Skeletal muscle satellite cell (primary cell): Measurements from ENCODE around the gene CROCC2.

Source experiments
- H3K27me3 ChIP-seq: 2 replicates; pipeline ENCODE4 v1.7.0; 2013; ENCODE audit warnings: low read length; ENCODE audit not compliant: control insufficient read depth, insufficient read depth
- H3K36me3 ChIP-seq: 2 replicates; pipeline ENCODE4 v1.7.0; 2013; ENCODE audit warnings: mild to moderate bottlenecking, control low read depth, low read length; ENCODE audit not compliant: insufficient read depth
- H3K4me1 ChIP-seq: 2 replicates; pipeline ENCODE4 v1.7.0; 2013; ENCODE audit warnings: low read length; ENCODE audit not compliant: control insufficient read depth, insufficient read depth
- H3K4me2 ChIP-seq: 2 replicates; pipeline ENCODE4 v1.7.0; 2013; ENCODE audit warnings: mild to moderate bottlenecking, low read length
- H3K4me3 ChIP-seq: 2 replicates; pipeline ENCODE4 v1.7.0; 2013; ENCODE audit warnings: low read length
- H3K9ac ChIP-seq: 2 replicates; pipeline ENCODE4 v1.7.0; 2013; ENCODE audit warnings: mild to moderate bottlenecking, low read depth, low read length, moderate library complexity
- H3K9me3 ChIP-seq: replicated peaks from 2 replicates; pipeline ENCODE4 v1.7.0; 2013; ENCODE audit warnings: mild to moderate bottlenecking, control low read depth, low read length

CROCC2 gene

GRCh38 chr2:240869956-240870875 lies 35.9 kb upstream of the CROCC2 start:
- Histone ChIP-seq H3K4me1 (peaks cover 6% of the 10 kb centered on the region), H3K9ac (no peak overlapping the region), H3K9me3 (no peaks in the 10 kb centered on the region)

GRCh38 chr2:240871071-240871958 lies 34.8 kb upstream of the CROCC2 start:
- peaks cover 6% of the 10 kb centered on the region for H3K4me1 ChIP-seq
- H3K9ac ChIP-seq, result no peak overlapping the region
- H3K4me2 ChIP-seq, result no peak overlapping the region
- H3K4me3 ChIP-seq, result no peak overlapping the region
- H3K27me3 ChIP-seq, result peaks cover 44% of the 10 kb centered on the region
- H3K36me3 ChIP-seq, result no peaks in the 10 kb centered on the region
- no peaks in the 10 kb centered on the region for H3K9me3 ChIP-seq

More at GRCh38 chr2:240869956-240870875, 35.9 kb upstream of the CROCC2 start:
- no peaks in the 10 kb centered on the region for H3K36me3 ChIP-seq
- no peak overlapping the region for H3K4me3 ChIP-seq
- no peak overlapping the region for H3K4me2 ChIP-seq
- peaks cover 50% of the 10 kb centered on the region for H3K27me3 ChIP-seq

- Histone ChIP-seq H3K27me3 (peaks cover 35% of the 10 kb centered on the region), H3K4me2 (no peak overlapping the region), H3K36me3 (no peaks in the 10 kb centered on the region), H3K4me3 (no peak overlapping the region), H3K9ac (no peak overlapping the region), H3K9me3 (no peaks in the 10 kb centered on the region), H3K4me1 (peaks cover 6% of the 10 kb centered on the region)
Measured at GRCh38 chr2:240872317-240873097, 33.6 kb upstream of the CROCC2 start.

DNA sequence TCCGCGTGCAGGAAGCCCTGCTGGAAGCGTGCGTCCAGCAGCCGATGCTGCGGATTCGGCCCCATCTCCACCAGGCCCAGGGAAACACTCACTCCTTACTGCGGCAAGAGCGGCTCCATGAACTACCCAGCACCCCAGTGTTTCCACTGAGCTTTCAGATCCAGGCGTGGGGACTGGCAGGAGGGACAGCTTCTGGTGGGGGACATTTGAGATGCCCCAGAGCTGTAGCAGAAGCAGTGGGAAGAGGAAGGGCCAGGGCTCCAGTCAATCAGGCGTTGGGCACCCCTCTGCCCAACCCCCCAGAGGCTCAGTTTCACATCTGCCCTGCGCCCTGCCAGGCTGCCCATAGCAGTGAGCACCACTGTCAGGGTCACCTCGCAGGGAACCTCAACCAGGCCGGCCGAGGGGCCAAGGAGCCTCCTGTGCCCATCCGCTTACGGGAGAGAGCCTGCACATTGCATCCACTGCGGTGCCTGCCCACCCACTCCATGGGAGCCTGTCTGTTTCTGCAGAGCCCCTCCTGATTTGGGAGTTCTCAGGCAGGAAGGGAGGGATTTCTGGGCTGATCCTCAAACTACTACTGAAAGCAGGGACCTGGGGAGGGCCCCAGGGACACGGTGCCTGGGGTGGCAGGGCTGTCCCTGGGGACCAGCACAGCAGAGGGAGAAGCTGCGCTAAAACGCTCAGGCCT lies 32.9 kb upstream of the CROCC2 start:
- Histone ChIP-seq H3K4me1 (peaks cover 6% of the 10 kb centered on the region), H3K9me3 (no peaks in the 10 kb centered on the region), H3K4me3 (no peak overlapping the region), H3K27me3 (peaks cover 31% of the 10 kb centered on the region), H3K9ac (no peak overlapping the region), H3K4me2 (no peak overlapping the region), H3K36me3 (no peaks in the 10 kb centered on the region)

GRCh38 chr2:240873805-240874714 lies 32.1 kb upstream of the CROCC2 start:
- no peak overlapping the region for H3K9ac ChIP-seq
- H3K27me3 ChIP-seq, result peaks cover 26% of the 10 kb centered on the region
- no peak overlapping the region for H3K4me2 ChIP-seq
- peaks cover 6% of the 10 kb centered on the region for H3K4me1 ChIP-seq
- no peak overlapping the region for H3K4me3 ChIP-seq
- no peaks in the 10 kb centered on the region for H3K36me3 ChIP-seq
- no peaks in the 10 kb centered on the region for H3K9me3 ChIP-seq

- H3K9ac ChIP-seq, result no peak overlapping the region
- H3K27me3 ChIP-seq, result peaks cover 26% of the 10 kb centered on the region
- no peaks in the 10 kb centered on the region for H3K36me3 ChIP-seq
- no peak overlapping the region for H3K4me3 ChIP-seq
- H3K9me3 ChIP-seq, result no peaks in the 10 kb centered on the region
- H3K4me1 ChIP-seq, result peaks cover 6% of the 10 kb centered on the region
- H3K4me2 ChIP-seq, result no peak overlapping the region
Measured at GRCh38 chr2:240874715-240875227, 31.4 kb upstream of the CROCC2 start.

GRCh38 chr2:240875228-240876034 lies 30.7 kb upstream of the CROCC2 start:
- H3K36me3 ChIP-seq, result no peaks in the 10 kb centered on the region
- H3K4me2 ChIP-seq, result no peak overlapping the region
- H3K27me3 ChIP-seq, result peaks cover 26% of the 10 kb centered on the region
- no peaks in the 10 kb centered on the region for H3K9me3 ChIP-seq
- H3K4me3 ChIP-seq, result no peak overlapping the region
- H3K4me1 ChIP-seq, result peaks cover 6% of the 10 kb centered on the region
- H3K9ac ChIP-seq, result no peak overlapping the region

DNA sequence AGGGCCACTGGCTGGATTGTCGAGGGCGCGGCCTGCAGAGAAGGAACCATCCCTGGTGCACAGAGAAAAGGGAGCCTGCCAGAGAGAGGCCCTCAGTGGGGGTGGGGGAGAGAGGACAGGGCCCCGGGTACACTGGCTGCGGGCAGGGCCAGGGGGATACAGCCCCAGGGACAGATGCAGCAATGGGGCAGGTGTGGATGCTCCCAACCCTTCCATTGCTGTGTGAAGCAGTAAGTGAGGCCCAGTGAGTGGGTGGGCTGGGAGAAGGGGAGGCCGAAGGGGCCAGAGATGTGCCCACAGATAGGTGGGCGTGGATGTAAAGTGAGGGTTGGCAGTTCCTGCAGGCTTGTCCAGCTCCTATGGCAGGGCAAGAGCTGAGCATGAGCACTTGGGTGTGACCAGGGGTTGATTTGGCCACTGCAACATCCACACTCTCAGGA lies 30.1 kb upstream of the CROCC2 start:
- H3K4me3 ChIP-seq, result no peak overlapping the region
- no peak overlapping the region for H3K9ac ChIP-seq
- no peaks in the 10 kb centered on the region for H3K9me3 ChIP-seq
- H3K27me3 ChIP-seq, result peaks cover 30% of the 10 kb centered on the region
- H3K36me3 ChIP-seq, result no peaks in the 10 kb centered on the region
- peaks cover 6% of the 10 kb centered on the region for H3K4me1 ChIP-seq
- H3K4me2 ChIP-seq, result no peak overlapping the region

DNA sequence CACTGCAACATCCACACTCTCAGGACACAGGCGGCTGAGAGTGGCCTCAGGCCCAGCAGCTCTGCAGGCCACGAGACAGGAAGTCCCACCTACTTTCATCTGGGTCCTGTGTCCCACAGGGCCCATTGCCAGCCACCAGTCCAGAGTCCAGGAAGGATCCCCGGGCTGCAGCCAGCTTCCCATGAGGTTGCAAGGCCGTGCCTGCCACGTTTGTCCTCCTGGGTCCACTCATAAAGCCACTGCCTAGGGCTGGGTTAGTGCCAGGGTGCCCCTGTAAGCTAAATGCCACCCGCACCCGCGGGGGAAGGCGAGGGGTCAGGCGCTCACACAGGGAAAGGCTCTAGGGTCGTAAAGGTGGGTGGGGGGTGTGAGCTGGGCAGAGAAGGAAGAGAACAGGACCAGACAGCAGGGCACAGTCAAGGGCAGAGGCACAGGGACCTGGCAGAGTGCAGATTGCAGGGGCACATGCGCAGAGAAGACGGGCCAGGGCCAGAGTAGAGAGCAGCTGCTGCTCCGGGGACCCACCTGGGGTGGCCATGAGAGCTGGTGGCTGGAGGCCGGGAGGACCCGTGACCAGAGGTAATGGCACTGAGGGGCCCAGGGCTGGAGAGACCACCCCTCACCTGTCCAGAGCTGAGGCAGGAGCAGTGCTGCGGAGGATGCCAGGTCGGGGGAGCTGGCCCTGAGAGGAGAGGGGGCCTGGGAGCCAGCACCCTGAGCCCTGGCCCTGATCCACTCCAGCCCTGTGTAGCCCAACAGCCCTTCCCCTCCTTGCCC lies 29.5 kb upstream of the CROCC2 start:
- H3K4me3 ChIP-seq, result no peak overlapping the region

More for the DNA sequence above, 29.5 kb upstream of the CROCC2 start:
- Histone ChIP-seq H3K36me3 (no peaks in the 10 kb centered on the region), H3K27me3 (peaks cover 32% of the 10 kb centered on the region), H3K9ac (no peak overlapping the region), H3K9me3 (no peaks in the 10 kb centered on the region), H3K4me1 (peaks cover 6% of the 10 kb centered on the region), H3K4me2 (no peak overlapping the region)
